HG03064 (cell line): Measurements from ENCODE around the gene RPTN.

ENCODE experiments used
- ATAC-seq: cut with Tn5 transposase; IDR thresholded peaks from one replicate; pipeline ENCODE4 v1.9.1; 2021; ENCODE audit warnings: low read depth; ENCODE audit not compliant: unreplicated experiment

RPTN gene

GRCh38 chr1:152112101-152112884 lies 46.7 kb downstream of the RPTN start:
- no peak for ATAC-seq

GRCh38 chr1:152111515-152111968 lies 47.5 kb downstream of the RPTN start:
- no peak for ATAC-seq

GRCh38 chr1:152110860-152111514 lies 48.0 kb downstream of the RPTN start:
- ATAC-seq, result no peak

GRCh38 chr1:152110365-152110859 lies 48.6 kb downstream of the RPTN start:
- no peak for ATAC-seq

GRCh38 chr1:152109998-152110294 lies 49.1 kb downstream of the RPTN start:
- ATAC-seq, result no peak

GRCh38 chr1:152109231-152109997 lies 49.6 kb downstream of the RPTN start:
- ATAC-seq, result no peak

- ATAC-seq, result no peak
Measured at GRCh38 chr1:152108882-152109222, 50.2 kb downstream of the RPTN start.

GRCh38 chr1:152107984-152108881 lies 50.8 kb downstream of the RPTN start:
- no peak for ATAC-seq

- ATAC-seq, result no peak
Measured at GRCh38 chr1:152107031-152107983, 51.7 kb downstream of the RPTN start.

- no peak for ATAC-seq
Measured at GRCh38 chr1:152104854-152105253, 54.2 kb downstream of the RPTN start.
